K562 (cell line): ENCODE measurements around the gene MKNK2. TPM values are rescaled to one million over a fixed set of nuclear protein-coding genes. Genes with fewer than 3 reads are reported as not detected.

Experiments used
- BACH1 ChIP-seq: fragments of 200-800 bp; sonication (Bioruptor generic); IDR thresholded peaks from 2 replicates; pipeline ENCODE4 v1.6.1; 2016; ENCODE audit warnings: missing genetic modification characterization, missing compliant biosample characterization
- EGR1 ChIP-seq: fragments of 450-650 bp; conservative IDR thresholded peaks from 2 replicates; pipeline ENCODE4 v1.6.1; 2017; ENCODE audit warnings: mild to moderate bottlenecking
- ETV5 ChIP-seq: sonication (generic); formaldehyde crosslinking; IDR thresholded peaks from 2 replicates; pipeline ENCODE4 v1.4.0; 2020; ENCODE audit warnings: low read depth, mild to moderate bottlenecking, missing genetic modification reagents
- FOS ChIP-seq: IDR thresholded peaks from 3 replicates; pipeline ENCODE4 v1.6.1; 2011; ENCODE audit not compliant: insufficient read length; ENCODE audit errors: extremely low read depth
- HMGN3 ChIP-seq: IDR thresholded peaks from 2 replicates; pipeline ENCODE4 v1.6.1; 2011; ENCODE audit warnings: borderline replicate concordance, low read depth, mild to moderate bottlenecking, mixed read lengths, low read length; ENCODE audit not compliant: insufficient read length; ENCODE audit errors: extremely low read depth
- ILK ChIP-seq: fragments of 450-650 bp; IDR thresholded peaks from 2 replicates; pipeline ENCODE4 v1.6.1; 2016; ENCODE audit warnings: missing genetic modification characterization, low read depth, mild to moderate bottlenecking, missing compliant biosample characterization, moderate library complexity, borderline replicate concordance
- MAZ ChIP-seq, 2 experiments: fragments of 450-650 bp in 1 of 2; sonication (generic) in 1 of 2; formaldehyde crosslinking; IDR thresholded peaks in 1 of 2; conservative IDR thresholded peaks in 1 of 2; 2 replicates each; pipeline versions ENCODE4 v1.4.0 to v1.5.0; 2020; ENCODE audit warnings: mild to moderate bottlenecking in 1 of 2, missing genetic modification reagents in 1 of 2
- NCOA6 ChIP-seq: fragments of 450-650 bp; IDR thresholded peaks from 2 replicates; pipeline ENCODE4 v1.6.1; 2017; ENCODE audit warnings: mild to moderate bottlenecking
- POLR2AphosphoS2 ChIP-seq: IDR thresholded peaks from 2 replicates; pipeline ENCODE4 v1.6.1; 2012; ENCODE audit warnings: low read length, improper control_type of control experiment
- POLR2G ChIP-seq: fragments of 200-400 bp; formaldehyde crosslinking; IDR thresholded peaks from 2 replicates; pipeline ENCODE4 v1.6.1; 2017; ENCODE audit warnings: low read depth, mild to moderate bottlenecking, antibody characterized with exemption, low read length, moderate library complexity
- PURB ChIP-seq: sonication (generic); formaldehyde crosslinking; IDR thresholded peaks from 2 replicates; pipeline ENCODE4 v1.9.0; 2021; ENCODE audit warnings: low read depth, mild to moderate bottlenecking, missing genetic modification reagents
- REST ChIP-seq, 2 experiments: fragments of 450-650 bp; formaldehyde crosslinking in 1 of 2; IDR thresholded peaks; 2 replicates each; pipeline versions ENCODE4 v1.4.0 to v1.6.1; 2014 to 2020; ENCODE audit warnings: mild to moderate bottlenecking in 2 of 2, borderline replicate concordance in 1 of 2, low read depth in 1 of 2
- RUNX1 ChIP-seq: sonication (generic); IDR thresholded peaks from 2 replicates; pipeline ENCODE4 v1.6.1; 2016; ENCODE audit warnings: antibody characterized with exemption, low read depth
- SAP30 ChIP-seq: fragments of 200-600 bp; sonication (generic); IDR thresholded peaks from 2 replicates; pipeline ENCODE4 v1.6.1; 2012; ENCODE audit warnings: borderline replicate concordance, low read depth, mild to moderate bottlenecking, moderate library complexity, low read length, control low read depth, inconsistent platforms; ENCODE audit not compliant: insufficient read depth, poor library complexity, severe bottlenecking
- STAT5A ChIP-seq: IDR thresholded peaks from 2 replicates; pipeline ENCODE4 v1.6.1; 2012; ENCODE audit warnings: low read length, inconsistent platforms, borderline replicate concordance
- TSC22D4 ChIP-seq: fragments of 450-650 bp; IDR thresholded peaks from 2 replicates; pipeline ENCODE4 v1.6.1; 2016; ENCODE audit warnings: missing genetic modification characterization, missing biosample characterization, control low read depth
- ZNF445 ChIP-seq: fragments of 250-450 bp; sonication (Bioruptor Pico); IDR thresholded peaks from 2 replicates; pipeline ENCODE4 v1.4.0; 2020; ENCODE audit warnings: low read depth, mild to moderate bottlenecking, moderate library complexity
- ZNF511 ChIP-seq: sonication (generic); formaldehyde crosslinking; IDR thresholded peaks from 2 replicates; pipeline ENCODE4 v1.8.0; 2022; ENCODE audit warnings: mild to moderate bottlenecking, missing genetic modification reagents
- ZNF717 ChIP-seq: fragments of 250-450 bp; sonication (Bioruptor Pico); IDR thresholded peaks from 2 replicates; pipeline ENCODE4 v1.5.0; 2021
- polyA plus RNA-seq, 8 experiments: library from polyadenylated mRNA; depleted of rRNA in 4 of 8; stranded (reverse) in 5 of 8; unstranded in 3 of 8; fragments of >200 nt; fragmentation: Nextera tagmentation in 2 of 8; fragmentation: Illumina TruSeq in 1 of 8; extraction: Ambion mirVana in 2 of 8; extraction: Trizol in 1 of 8; gene quantifications; 2 replicates each; pipeline versions ENCODE4 v1.2.1 to v1.2.3, GENCODE V29; 2011 to 2014; ENCODE audit warnings: inconsistent platforms in 1 of 8, missing spikeins in 1 of 8
- total RNA-seq, 7 experiments: library from RNA; depleted of rRNA in 6 of 7; stranded (reverse); fragments of >200 nt in 6 of 7; fragmentation: Illumina TruSeq in 2 of 7; extraction: Trizol in 2 of 7; gene quantifications; 2 replicates each; pipeline versions ENCODE4 v1.2.1 to v1.2.3, GENCODE V29; 2011 to 2021; ENCODE audit warnings: low replicate concordance in 1 of 7

The MKNK2 gene
- total and polyA plus RNA-seq, 9 of the 15 experiments (the other 6 are each of a cell fraction or from before 2014, with no cell fraction given) = 5.1 to 191 (median 51.9) TPM

DNA sequence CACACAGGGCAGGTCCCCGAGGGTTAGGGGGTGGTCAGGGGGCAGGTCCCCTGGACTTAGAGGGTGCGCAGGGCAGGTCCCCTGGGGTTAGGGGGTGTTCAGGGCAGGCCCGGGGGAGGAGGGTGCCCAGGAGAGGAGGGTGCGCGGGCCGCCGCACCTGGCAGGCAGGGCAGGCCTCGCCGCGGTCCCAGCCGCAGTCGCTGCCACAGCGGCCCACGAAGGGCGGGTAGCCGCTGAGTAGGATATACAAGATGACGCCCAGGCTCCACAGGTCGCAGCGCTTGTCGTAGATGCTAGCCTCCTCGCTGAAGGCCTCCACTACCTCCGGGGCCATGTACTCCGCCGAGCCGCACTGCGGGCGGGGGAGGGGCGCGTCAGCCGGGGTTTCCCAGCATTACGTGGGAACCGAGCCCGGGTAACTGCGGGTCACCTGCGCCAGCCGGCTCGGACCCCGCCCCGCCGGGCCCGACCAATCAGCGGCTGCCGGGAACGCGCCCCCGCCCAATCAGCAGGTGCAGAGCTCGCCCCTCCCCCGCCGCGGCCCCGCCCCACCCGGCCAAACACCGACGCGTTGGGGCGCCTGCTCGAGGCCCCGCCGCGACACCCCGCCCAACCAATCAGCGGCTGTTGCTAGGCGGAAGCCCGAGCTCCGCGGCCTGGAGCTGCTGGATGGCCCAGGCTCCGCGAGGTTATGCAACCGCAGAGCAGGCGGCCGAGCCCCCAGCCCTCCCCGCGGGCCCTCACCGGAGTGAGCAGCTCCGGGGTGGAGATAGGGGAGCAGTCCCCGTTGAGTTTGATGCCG, 9.2 kb downstream of the MKNK2 start (continued):
- no peak for TF ChIP-seq ZNF445 (CRISPR knock-in tag)
- no peak for TF ChIP-seq PURB
- TF ChIP-seq ZNF511 (CRISPR knock-in tag) = 0 out of 2 replicates have a peak, but pooled peaks have one; percentile 45
- peak; percentile 35 for TF ChIP-seq EGR1
- TF ChIP-seq BACH1 = no peak
- TF ChIP-seq REST (IDR thresholded peaks at IDR 0.05; ENCODE audit: borderline replicate concordance) = no peak
- peak; percentile 27; the same call in 1 of the 2 replicates for TF ChIP-seq REST (CRISPR knock-in tag; IDR thresholded peaks at IDR 0.05; ENCODE audit: low read depth)
- TF ChIP-seq POLR2AphosphoS2 = peak; percentile 94; the same call in 1 of the 2 replicates
- TF ChIP-seq ILK = no peak
- peak; percentile 25; the same call in 1 of the 2 replicates for TF ChIP-seq RUNX1
- peak; percentile 86 for TF ChIP-seq FOS
- peak; percentile 75 for TF ChIP-seq POLR2G
- TF ChIP-seq STAT5A = no peak
- no peak for TF ChIP-seq SAP30
- no peak for TF ChIP-seq ETV5 (CRISPR knock-in tag)
- peak; percentile 60 for TF ChIP-seq HMGN3
- TF ChIP-seq ZNF717 (CRISPR knock-in tag) = no peak
- peak; percentile 58 to 81 for TF ChIP-seq MAZ (CRISPR knock-in tag; conservative IDR thresholded peaks at IDR 0.05 in 1 of 2, IDR thresholded peaks at IDR 0.05 in 1 of 2)
- no peak for TF ChIP-seq NCOA6
- TF ChIP-seq TSC22D4 = no peak
